ENCODE data around the gene KCNK3. TPM values are rescaled to one million over a fixed set of nuclear protein-coding genes. Genes with fewer than 3 reads are reported as not detected.

The KCNK3 gene
- total RNA-seq, 2 experiments from 2014 or later = not detected

GRCh38 chr2:26678035-26678434, 14.5 kb upstream of the KCNK3 start:
- POLR2A ChIA-PET = no interaction called here
- TF ChIP-seq EZH2phosphoT487 (IDR thresholded peaks at IDR 0.05; ENCODE audit: borderline replicate concordance, low read depth, low read length) (no peak), CTCF (conservative IDR thresholded peaks at IDR 0.05; ENCODE audit: low read length) (no peak)
- CTCF ChIA-PET (ENCODE audit: unreplicated experiment) = no interaction called here

GRCh38 chr2:26679867-26680266, 12.7 kb upstream of the KCNK3 start:
- CTCF ChIA-PET (ENCODE audit: unreplicated experiment) = no interaction called here

More at GRCh38 chr2:26678035-26678434, 14.5 kb upstream of the KCNK3 start:
- no peak overlapping the region for H3K4me2 ChIP-seq (ENCODE audit: low read length)
- no peak overlapping the region for H3K27ac ChIP-seq (ENCODE audit: low read depth, low read length, poor library complexity, severe bottlenecking)
- BruUV-seq (replicated peaks) = no TSS peak
- no peak overlapping the region for H3K4me3 ChIP-seq (ENCODE audit: low read depth, low read length, poor library complexity, severe bottlenecking)
- no peaks in the 10 kb centered on the region for H3K9me2 ChIP-seq (ENCODE audit: insufficient read depth, low read length)
- intact Hi-C loops (cut with micrococcal nuclease; ENCODE audit: unreplicated experiment) = no loop called here
- H3K36me3 ChIP-seq (ENCODE audit: insufficient read depth, low read length) = no peaks in the 10 kb centered on the region
- no peak for DNase-seq (ENCODE audit: low spot score)
- H3K79me2 ChIP-seq (ENCODE audit: insufficient read depth, low read depth, low read length) = no peaks in the 10 kb centered on the region
- no peaks in the 10 kb centered on the region for H3K4me1 ChIP-seq (ENCODE audit: insufficient read depth, low read length, poor library complexity, severe bottlenecking)
- H4K20me1 ChIP-seq (ENCODE audit: insufficient read depth, low read length) = no peaks in the 10 kb centered on the region
- no peaks in the 10 kb centered on the region for H3K9me3 ChIP-seq (ENCODE audit: low read length)
- no peak overlapping the region for H2AFZ ChIP-seq (ENCODE audit: low read length)

GRCh38 chr2:26681656-26682055, 10.9 kb upstream of the KCNK3 start:
- no peaks in the 10 kb centered on the region for H3K4me1 ChIP-seq (ENCODE audit: insufficient read depth, low read length, poor library complexity, severe bottlenecking)
- no peak overlapping the region for H3K4me2 ChIP-seq (ENCODE audit: low read length)
- DNase-seq (ENCODE audit: low spot score) = no peak
- no peaks in the 10 kb centered on the region for H4K20me1 ChIP-seq (ENCODE audit: insufficient read depth, low read length)
- intact Hi-C loops (cut with micrococcal nuclease; ENCODE audit: unreplicated experiment) = no loop called here
- H2AFZ ChIP-seq (ENCODE audit: low read length) = no peak overlapping the region
- no TSS peak for BruUV-seq (replicated peaks)
- ChIA-PET POLR2A (no interaction called here), CTCF (ENCODE audit: unreplicated experiment) (no interaction called here)
- no peaks in the 10 kb centered on the region for H3K36me3 ChIP-seq (ENCODE audit: insufficient read depth, low read length)
- TF ChIP-seq EZH2phosphoT487 (IDR thresholded peaks at IDR 0.05; ENCODE audit: borderline replicate concordance, low read depth, low read length) = no peak
- no peaks in the 10 kb centered on the region for H3K9me3 ChIP-seq (ENCODE audit: low read length)
- H3K79me2 ChIP-seq (ENCODE audit: insufficient read depth, low read depth, low read length) = no peaks in the 10 kb centered on the region
- H3K4me3 ChIP-seq (ENCODE audit: low read depth, low read length, poor library complexity, severe bottlenecking) = no peak overlapping the region
- no peak overlapping the region for H3K27ac ChIP-seq (ENCODE audit: low read depth, low read length, poor library complexity, severe bottlenecking)
- no peaks in the 10 kb centered on the region for H3K9me2 ChIP-seq (ENCODE audit: insufficient read depth, low read length)

More at GRCh38 chr2:26679867-26680266, 12.7 kb upstream of the KCNK3 start:
- Histone ChIP-seq H3K4me2 (ENCODE audit: low read length) (no peak overlapping the region), H3K36me3 (ENCODE audit: insufficient read depth, low read length) (no peaks in the 10 kb centered on the region), H3K4me3 (ENCODE audit: low read depth, low read length, poor library complexity, severe bottlenecking) (no peak overlapping the region), H3K79me2 (ENCODE audit: insufficient read depth, low read depth, low read length) (no peaks in the 10 kb centered on the region), H4K20me1 (ENCODE audit: insufficient read depth, low read length) (no peaks in the 10 kb centered on the region), H3K27ac (ENCODE audit: low read depth, low read length, poor library complexity, severe bottlenecking) (no peak overlapping the region), H3K9me2 (ENCODE audit: insufficient read depth, low read length) (no peaks in the 10 kb centered on the region), H3K9me3 (ENCODE audit: low read length) (no peaks in the 10 kb centered on the region), H2AFZ (ENCODE audit: low read length) (no peak overlapping the region), H3K4me1 (ENCODE audit: insufficient read depth, low read length, poor library complexity, severe bottlenecking) (no peaks in the 10 kb centered on the region)
- TF ChIP-seq EZH2phosphoT487 (IDR thresholded peaks at IDR 0.05; ENCODE audit: borderline replicate concordance, low read depth, low read length) (no peak), CTCF (conservative IDR thresholded peaks at IDR 0.05; ENCODE audit: low read length) (no peak)
- intact Hi-C loops (cut with micrococcal nuclease; ENCODE audit: unreplicated experiment) = no loop called here
- POLR2A ChIA-PET = no interaction called here
- no TSS peak for BruUV-seq (replicated peaks)
- no peak for DNase-seq (ENCODE audit: low spot score)
